GM19455 (cell line): ENCODE data around the gene SH3RF3.

Experiments used
- ATAC-seq: cut with Tn5 transposase; IDR thresholded peaks from one replicate; pipeline ENCODE4 v1.9.1; 2021; ENCODE audit not compliant: unreplicated experiment

The SH3RF3 gene

GRCh38 chr2:109346601-109347228, 217.7 kb downstream of the SH3RF3 start:
- no peak for ATAC-seq

GRCh38 chr2:109347626-109348025, 218.6 kb downstream of the SH3RF3 start:
- ATAC-seq, result no peak

- no peak for ATAC-seq
These were observed 219.2 kb downstream of the SH3RF3 start for GRCh38 chr2:109348190-109348589.

GRCh38 chr2:109348671-109349502, 219.9 kb downstream of the SH3RF3 start:
- no peak for ATAC-seq

- no peak for ATAC-seq
These were observed 220.8 kb downstream of the SH3RF3 start for GRCh38 chr2:109349503-109350465.

- ATAC-seq, result no peak
These were observed 221.5 kb downstream of the SH3RF3 start for GRCh38 chr2:109350526-109350925.

GRCh38 chr2:109351164-109351756, 222.3 kb downstream of the SH3RF3 start:
- ATAC-seq, result no peak

- no peak for ATAC-seq
These were observed 223.3 kb downstream of the SH3RF3 start for GRCh38 chr2:109352056-109352897.

GRCh38 chr2:109352898-109353689, 224.1 kb downstream of the SH3RF3 start:
- ATAC-seq, result no peak

- ATAC-seq, result no peak
These were observed 225.1 kb downstream of the SH3RF3 start for GRCh38 chr2:109353806-109354745.

GRCh38 chr2:109355192-109355843, 226.3 kb downstream of the SH3RF3 start:
- ATAC-seq, result no peak

GRCh38 chr2:109356324-109357035, 227.5 kb downstream of the SH3RF3 start:
- no peak for ATAC-seq

- no peak for ATAC-seq
These were observed 235.2 kb downstream of the SH3RF3 start for GRCh38 chr2:109364217-109364616.

GRCh38 chr2:109365131-109365530, 236.1 kb downstream of the SH3RF3 start:
- ATAC-seq, result no peak

GRCh38 chr2:109367683-109368082, 238.7 kb downstream of the SH3RF3 start:
- no peak for ATAC-seq

GRCh38 chr2:109368798-109369197, 239.8 kb downstream of the SH3RF3 start:
- no peak for ATAC-seq

GRCh38 chr2:109369671-109370191, 240.7 kb downstream of the SH3RF3 start:
- ATAC-seq, result no peak
